ENCODE data around the gene RPS2.

Gene RPS2

DNA sequence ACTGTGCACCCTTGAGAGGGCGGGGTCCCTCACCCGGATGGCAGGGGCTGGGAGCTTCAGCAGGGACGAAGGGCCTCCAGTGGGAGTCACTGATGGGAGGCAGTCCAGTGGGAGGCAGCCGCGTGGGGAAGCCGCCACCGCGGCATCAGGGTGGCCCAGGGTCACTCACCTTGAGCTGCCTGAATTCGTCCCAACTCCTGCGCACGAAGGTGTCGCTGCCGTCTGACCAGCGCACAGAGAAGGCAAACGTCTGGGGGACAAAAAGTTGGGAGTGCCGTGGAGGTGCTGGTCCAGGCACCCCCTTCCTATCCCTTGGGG is 16.1 kb upstream of the RPS2 start:
- no peak for DNase-seq

- peak; percentile 38 for DNase-seq
Measured at GRCh38 chr16:1980030-1980769, 15.6 kb upstream of the RPS2 start.

GRCh38 chr16:1979271-1980029 is 14.8 kb upstream of the RPS2 start:
- DNase-seq: no peak

GRCh38 chr16:1978476-1979120 is 14.0 kb upstream of the RPS2 start:
- DNase-seq: no peak

DNA sequence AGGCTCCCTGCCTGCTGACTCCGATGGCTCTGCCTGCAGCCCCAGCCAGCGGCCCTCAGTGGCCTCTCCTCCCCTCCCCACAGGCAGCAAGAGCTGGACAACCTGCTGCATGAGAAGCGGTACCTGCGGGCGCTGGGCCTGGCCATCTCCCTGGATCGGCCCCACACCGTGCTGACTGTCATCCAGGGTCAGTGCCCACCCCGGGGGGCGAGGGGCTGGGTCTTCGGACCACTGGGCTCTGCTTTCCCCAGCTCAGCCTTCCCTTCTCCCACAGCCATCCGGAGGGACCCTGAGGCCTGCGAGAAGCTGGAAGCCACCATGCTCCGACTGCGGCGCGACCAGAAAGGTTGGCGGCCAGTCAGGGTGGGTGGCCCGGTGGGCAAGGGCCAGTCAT is 13.2 kb upstream of the RPS2 start:
- DNase-seq: no peak

DNA sequence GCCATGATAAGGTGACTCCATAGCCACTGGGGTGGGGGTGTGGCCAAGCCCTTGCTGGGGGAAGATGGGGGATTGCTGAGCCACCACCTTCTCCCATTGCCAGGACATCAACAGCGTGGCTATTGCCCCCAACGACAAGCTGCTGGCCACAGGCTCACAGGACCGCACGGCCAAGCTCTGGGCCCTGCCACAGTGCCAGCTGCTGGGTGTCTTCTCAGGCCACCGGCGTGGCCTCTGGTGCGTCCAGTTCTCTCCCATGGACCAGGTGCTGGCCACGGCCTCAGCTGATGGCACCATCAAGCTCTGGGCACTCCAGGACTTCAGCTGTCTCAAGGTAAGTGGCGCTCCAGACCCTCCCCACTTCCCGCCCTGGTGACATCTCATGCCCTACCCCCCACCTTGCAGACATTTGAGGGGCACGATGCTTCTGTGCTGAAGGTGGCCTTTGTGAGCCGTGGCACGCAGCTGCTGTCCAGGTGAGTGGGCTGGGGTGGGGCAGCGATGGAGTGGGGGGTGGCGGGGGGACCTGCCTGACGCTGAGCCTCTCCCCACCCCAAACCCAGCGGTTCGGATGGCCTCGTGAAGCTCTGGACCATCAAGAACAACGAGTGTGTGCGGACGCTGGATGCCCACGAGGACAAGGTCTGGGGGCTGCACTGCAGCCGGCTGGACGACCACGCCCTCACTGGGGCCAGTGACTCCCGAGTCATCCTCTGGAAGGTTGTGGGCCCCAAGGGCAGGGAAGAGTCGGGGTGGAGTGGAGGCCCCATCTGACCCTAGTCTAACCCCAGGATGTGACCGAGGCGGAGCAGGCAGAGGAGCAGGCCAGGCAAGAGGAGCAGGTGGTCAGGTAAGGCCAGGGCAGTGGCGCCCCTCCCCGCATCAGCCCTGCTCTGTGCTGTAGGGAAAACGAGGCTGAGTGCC is 12.6 kb upstream of the RPS2 start:
- DNase-seq: no peak

DNA sequence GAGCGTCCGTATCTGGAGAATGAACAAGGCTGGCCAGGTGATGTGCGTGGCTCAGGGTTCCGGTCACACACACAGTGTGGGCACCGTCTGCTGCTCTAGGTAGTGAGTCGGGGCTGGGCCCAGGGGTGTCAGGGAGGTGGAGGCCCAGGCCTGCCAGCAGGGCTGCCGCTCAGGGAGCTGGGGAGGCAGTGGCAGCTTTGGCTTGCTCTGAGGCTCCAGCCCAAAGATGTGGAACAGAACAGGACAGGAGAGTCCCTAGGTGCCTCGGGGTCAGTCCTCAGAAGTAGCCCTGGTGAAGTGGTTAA is 11.5 kb upstream of the RPS2 start:
- no peak for DNase-seq

GRCh38 chr16:1975432-1976215 is 11.0 kb upstream of the RPS2 start:
- no peak for DNase-seq

GRCh38 chr16:1974157-1975070 is 9.8 kb upstream of the RPS2 start:
- DNase-seq: no peak

GRCh38 chr16:1973461-1974156 is 9.0 kb upstream of the RPS2 start:
- no peak for DNase-seq

- DNase-seq: peak; percentile 76
Measured at GRCh38 chr16:1972490-1972877, 7.9 kb upstream of the RPS2 start.

DNA sequence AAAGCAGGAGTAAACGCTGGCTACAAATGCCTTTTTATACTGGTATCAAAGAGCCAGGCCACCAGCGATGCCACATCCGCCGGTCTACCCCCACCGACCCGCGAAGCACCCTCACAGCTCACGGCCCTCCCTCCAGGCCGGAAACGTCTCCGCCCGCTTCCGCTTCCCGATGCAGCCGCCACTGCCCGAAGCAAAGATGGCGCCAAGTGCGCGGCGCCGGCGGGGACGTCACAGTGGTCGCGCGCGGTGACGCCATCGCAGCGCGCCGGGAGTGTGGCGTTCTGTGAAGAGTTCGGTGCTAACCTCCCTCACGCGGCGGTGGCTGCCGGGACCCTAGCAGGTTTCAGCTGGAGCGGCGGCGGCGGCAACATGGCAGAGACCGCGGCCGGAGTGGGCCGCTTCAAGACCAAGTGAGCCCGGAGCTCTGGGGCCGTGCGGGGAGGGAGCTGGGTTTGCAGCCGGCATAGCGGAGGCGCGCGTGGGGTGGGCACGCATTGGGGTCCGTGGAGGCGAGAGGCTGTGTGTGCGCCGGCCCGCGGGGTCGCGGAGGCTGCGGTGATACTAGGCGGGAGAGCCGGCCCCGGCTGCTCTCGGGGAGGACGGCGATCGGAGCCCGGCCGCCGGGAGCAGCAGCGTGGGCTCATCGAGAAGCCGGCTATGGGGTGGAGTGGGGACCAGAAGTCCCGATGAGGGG is 7.3 kb upstream of the RPS2 start, which contains the start of gene TBL3:
Gene TBL3, plus strand, starts transcription at position 258 of the 694 bp plus-strand sequence. Its CDS starts 112 bp downstream, at position 370.
- DNase-seq: peak; percentile 96

GRCh38 chr16:1968146-1968953 is 3.7 kb upstream of the RPS2 start:
- DNase-seq: no peak

DNA sequence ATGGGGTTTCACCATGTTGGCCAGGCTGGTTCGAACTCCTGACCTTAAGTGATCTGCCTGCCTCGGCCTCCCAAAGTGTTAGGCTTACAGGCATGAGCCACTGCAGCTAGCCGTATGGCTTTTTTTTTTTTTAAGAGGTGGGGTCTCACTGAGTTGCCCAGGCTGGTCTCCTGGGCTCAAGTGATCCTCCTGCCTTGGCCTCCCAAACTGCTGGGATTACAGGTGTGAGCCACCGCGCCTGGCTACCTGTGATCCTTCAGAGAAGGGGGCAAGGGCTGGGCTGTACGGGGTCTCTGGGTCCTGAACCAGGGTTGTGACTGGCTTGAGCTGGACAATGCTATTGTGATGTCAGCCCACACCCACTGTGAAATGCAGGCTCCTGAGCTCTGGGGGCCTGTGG is 1.8 kb upstream of the RPS2 start, which contains the start of gene RNF151:
Gene RNF151, plus strand, starts transcription at position 397 of the 400 bp plus-strand sequence. CDS start 26 bp downstream, outside the sequence.
- DNase-seq: no peak

- DNase-seq: peak; percentile 30
Measured at GRCh38 chr16:1965396-1966001, 873 bp upstream of the RPS2 start.

GRCh38 chr16:1963806-1964505 is 670 bp downstream of the RPS2 start:
- DNase-seq: peak; percentile 59

Measured in hematopoietic multipotent progenitor cell treated with erythropoietin and hydrocortisone succinate and interleukin-3 and kit ligand, for 6 days (in vitro differentiated cells).